ENCODE data around the gene C20orf144.

Gene C20orf144

DNA sequence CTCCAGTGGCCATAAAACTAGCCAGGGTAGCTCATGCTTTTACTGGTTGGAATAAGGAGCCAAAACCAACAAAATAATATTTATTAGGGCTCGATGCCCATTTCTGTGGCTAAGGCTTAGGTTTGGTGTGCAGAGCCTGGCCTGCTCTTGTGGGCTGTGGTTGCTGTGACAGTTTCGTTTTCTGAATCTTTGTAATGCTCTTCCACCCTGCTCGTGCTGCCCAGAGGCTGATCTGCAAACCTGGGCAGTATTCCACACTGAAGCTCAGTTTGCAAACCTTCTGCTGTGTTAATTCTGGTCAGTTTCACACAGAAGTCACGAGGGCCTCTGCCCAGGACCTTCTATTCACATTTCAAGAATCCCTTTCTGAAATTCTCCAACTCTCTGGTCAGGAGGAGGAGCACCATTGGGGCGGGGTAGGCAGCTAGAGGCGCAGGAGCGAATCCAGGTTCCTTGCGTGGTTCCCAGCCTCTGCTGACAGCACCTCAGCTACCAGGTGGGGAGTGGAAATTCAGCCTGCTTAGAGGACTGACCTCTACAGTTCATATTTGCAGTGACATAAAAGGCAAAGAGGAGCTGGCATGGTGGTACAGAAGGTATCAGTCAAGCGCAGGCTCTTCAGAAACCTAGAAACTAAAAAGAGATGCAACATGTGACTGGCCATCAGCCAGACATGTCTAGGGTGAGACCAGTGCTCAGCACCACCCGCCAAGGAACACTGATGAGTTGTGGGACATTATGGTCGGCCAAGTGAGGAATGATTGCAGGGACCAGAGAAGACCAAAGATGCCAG lies 14.3 kb upstream of the C20orf144 start:
- H3K36me3 ChIP-seq: peaks cover 25 to 51% (median 32%) of the 10 kb centered on the region in 11 experiments
- TF ChIP-seq Cebpa-rat (IDR thresholded peaks at IDR 0.05): no peak
- peaks cover 0 to 39% (median 12%) of the 10 kb centered on the region in 11 experiments; a peak in 9 of 22 replicates for H4K20me1 ChIP-seq
- H3K4me2 ChIP-seq: peak overlapping the region in 8 of 11 experiments; percentile 33 to 52 (median 38); a peak in 16 of 22 replicates
- no peak overlapping the region for H3K4me3 ChIP-seq
- H3K9ac ChIP-seq: no peak overlapping the region
- H3K27me3 ChIP-seq: no peaks in the 10 kb centered on the region
- H3K27ac ChIP-seq: no peak overlapping the region
- no peaks in the 10 kb centered on the region for H3K9me3 ChIP-seq (replicated peaks in 1 of 11)
- H3K4me1 ChIP-seq: peaks cover 0 to 26% (median 20%) of the 10 kb centered on the region in 10 experiments; a peak in 15 of 20 replicates

DNA sequence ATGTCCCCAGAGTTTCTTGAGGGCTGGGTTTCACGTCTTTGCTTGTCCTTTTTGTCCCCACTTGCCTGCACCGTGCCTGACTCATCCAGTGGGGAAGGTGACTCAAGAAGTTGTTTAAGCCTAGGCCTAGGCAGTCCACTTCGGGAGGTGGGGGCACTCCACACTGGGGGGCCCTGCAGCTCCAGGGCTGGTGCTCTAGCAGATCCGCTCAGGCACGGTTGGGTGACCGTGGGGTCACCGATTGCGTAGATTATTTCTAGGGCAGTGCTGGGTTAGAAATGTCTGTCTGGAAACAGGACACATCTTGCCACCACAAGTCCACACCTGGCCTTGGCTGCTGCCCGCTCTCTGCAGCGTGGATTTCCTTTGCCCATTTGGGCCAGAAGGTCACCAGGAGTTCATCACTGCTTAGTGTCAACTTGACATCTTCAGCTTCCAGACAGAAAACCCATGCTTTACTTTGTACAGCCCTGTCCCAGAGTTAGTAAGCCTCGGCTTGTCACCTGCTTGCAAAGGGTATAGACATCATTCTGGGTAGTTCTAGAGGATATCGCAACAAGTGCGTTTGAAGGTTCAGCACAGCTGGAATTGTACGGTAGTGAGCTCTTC lies 13.6 kb upstream of the C20orf144 start:
- Histone ChIP-seq H3K4me2 (peak overlapping the region in 8 of 11 experiments; percentile 33 to 52 (median 38); a peak in 16 of 22 replicates), H3K4me3 (no peak overlapping the region), H4K20me1 (peaks cover 0 to 45% (median 12%) of the 10 kb centered on the region in 11 experiments; a peak in 9 of 22 replicates), H3K9me3 (replicated peaks in 1 of 11) (no peaks in the 10 kb centered on the region), H3K27me3 (no peaks in the 10 kb centered on the region), H3K27ac (no peak overlapping the region), H3K9ac (no peak overlapping the region), H3K4me1 (peaks cover 4 to 26% (median 20%) of the 10 kb centered on the region in 10 experiments; a peak in 17 of 20 replicates), H3K36me3 (peaks cover 20 to 45% (median 26%) of the 10 kb centered on the region in 11 experiments)
- no peak for TF ChIP-seq Cebpa-rat (IDR thresholded peaks at IDR 0.05)

DNA sequence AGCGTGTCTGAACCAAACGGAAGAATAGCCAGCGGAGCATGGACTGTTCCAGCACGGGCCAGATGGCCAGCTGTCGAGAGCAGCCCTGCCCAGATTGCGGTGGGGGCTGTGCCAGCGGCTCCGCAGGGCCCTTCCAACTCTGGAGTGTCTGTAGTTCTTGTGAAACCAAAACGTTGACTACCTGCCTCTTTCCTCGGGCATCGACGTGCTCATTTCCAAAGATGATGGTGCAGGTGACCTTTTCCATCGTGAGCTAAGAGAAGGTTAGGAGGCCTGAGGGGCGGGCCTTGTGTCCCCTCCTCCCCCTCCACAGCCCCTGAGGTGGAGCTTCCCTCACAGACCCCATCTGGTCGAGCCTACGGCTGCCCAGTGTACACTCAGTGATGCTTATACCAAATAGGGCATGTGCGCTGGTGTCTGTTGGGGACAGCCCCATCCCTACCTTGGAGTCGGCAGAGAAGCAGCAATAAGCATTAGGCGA lies 12.9 kb upstream of the C20orf144 start:
- no peaks in the 10 kb centered on the region for H3K27me3 ChIP-seq
- H3K9me3 ChIP-seq (replicated peaks in 1 of 11): no peaks in the 10 kb centered on the region
- TF ChIP-seq Cebpa-rat (IDR thresholded peaks at IDR 0.05): no peak
- peak overlapping the region in 4 of 11 experiments; percentile 33 to 52 (median 34); a peak in 4 of 22 replicates for H3K4me2 ChIP-seq
- H3K4me3 ChIP-seq: no peak overlapping the region
- H3K9ac ChIP-seq: no peak overlapping the region
- H3K27ac ChIP-seq: no peak overlapping the region
- peaks cover 6 to 26% (median 20%) of the 10 kb centered on the region in 10 experiments; a peak in 17 of 20 replicates for H3K4me1 ChIP-seq
- H4K20me1 ChIP-seq: peaks cover 0 to 50% (median 12%) of the 10 kb centered on the region in 11 experiments; a peak in 9 of 22 replicates
- peaks cover 16 to 40% (median 22%) of the 10 kb centered on the region in 11 experiments for H3K36me3 ChIP-seq

DNA sequence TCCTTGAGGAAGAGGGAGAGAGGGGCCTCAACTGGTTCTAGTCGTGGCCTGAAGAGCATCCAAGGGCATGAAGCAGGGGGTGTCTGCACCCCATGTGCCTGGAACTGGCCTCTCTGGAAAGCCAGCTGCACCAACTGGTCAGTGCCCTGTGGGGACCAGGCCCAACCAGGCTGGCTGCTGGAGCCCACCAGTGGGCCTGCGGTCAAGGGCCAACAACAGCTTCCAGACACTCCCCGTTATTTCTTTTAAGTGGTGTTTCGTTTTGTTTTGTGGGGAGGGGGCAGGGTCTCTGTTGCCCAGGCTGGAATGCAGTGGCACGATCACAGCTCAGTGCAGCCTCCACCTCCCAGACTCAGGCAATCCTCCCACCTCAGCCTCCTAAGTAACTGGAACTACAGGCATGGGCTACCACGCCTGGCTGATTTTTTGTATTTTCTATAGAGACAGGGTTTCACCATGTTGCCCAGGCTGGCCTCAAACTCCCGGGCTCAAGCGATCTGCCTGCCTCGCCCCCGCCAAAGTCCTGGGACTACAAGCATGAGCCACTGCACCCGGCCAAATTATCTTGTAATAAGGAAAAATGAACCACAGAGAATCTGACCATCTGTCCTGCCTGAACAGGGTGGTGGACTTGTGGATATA lies 11.9 kb upstream of the C20orf144 start:
- peaks cover 0 to 45% (median 7%) of the 10 kb centered on the region in 11 experiments; a peak in 9 of 22 replicates for H4K20me1 ChIP-seq
- H3K4me2 ChIP-seq: no peak overlapping the region
- peaks cover 6 to 26% (median 20%) of the 10 kb centered on the region in 10 experiments; a peak in 17 of 20 replicates for H3K4me1 ChIP-seq
- H3K36me3 ChIP-seq: peaks cover 6 to 30% (median 12%) of the 10 kb centered on the region in 11 experiments
- no peak overlapping the region for H3K9ac ChIP-seq
- no peak overlapping the region for H3K4me3 ChIP-seq
- no peaks in the 10 kb centered on the region for H3K9me3 ChIP-seq (replicated peaks in 1 of 11)
- no peak for TF ChIP-seq Cebpa-rat (IDR thresholded peaks at IDR 0.05)
- H3K27me3 ChIP-seq: no peaks in the 10 kb centered on the region
- H3K27ac ChIP-seq: no peak overlapping the region

DNA sequence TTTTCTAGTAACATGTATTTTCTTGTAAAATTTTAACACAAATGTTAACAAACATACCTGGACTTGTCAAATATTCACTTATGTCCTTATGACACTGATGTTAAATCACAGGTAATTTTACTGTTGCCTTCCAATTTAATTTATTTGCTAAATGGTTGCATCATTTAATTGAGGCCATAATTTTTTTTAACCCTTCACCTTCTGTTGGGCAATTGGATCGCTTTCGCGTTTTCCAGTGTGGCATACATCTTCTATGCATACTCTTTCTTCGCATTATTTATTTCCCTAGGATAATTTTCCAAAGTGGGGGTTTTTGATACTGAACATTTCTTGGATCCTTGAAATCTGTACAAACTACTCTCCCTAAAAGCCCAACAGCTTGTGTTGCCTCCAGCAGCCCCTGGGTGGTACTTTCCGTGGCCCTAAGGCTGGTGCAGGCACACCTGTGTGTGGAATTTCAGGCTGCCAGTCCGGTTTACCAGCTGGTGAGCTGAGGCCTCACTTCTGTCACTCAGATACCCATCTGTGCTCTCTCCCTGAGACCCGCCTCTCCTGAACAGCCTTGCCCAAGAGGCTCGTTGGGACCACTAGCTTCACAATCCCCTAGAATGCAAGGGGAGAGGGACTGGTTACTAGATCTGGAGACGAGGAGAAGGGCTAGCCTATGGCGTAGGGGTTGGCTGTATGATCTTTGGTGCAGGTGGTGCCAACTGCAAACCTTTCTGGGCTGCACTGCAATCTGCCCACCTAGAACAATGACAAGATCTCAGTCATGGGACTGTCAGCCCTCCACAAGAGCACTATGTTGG lies 11.2 kb upstream of the C20orf144 start:
- Histone ChIP-seq H3K4me3 (no peak overlapping the region), H3K4me1 (peaks cover 6 to 26% (median 20%) of the 10 kb centered on the region in 10 experiments; a peak in 17 of 20 replicates), H3K9ac (no peak overlapping the region), H3K27ac (no peak overlapping the region), H3K4me2 (no peak overlapping the region), H3K36me3 (peaks cover 0 to 22% (median 5%) of the 10 kb centered on the region in 11 experiments; a peak in 13 of 22 replicates), H3K9me3 (replicated peaks in 1 of 11) (no peaks in the 10 kb centered on the region), H4K20me1 (peaks cover 0 to 45% (median 7%) of the 10 kb centered on the region in 11 experiments; a peak in 9 of 22 replicates), H3K27me3 (no peaks in the 10 kb centered on the region)
- no peak for TF ChIP-seq Cebpa-rat (IDR thresholded peaks at IDR 0.05)

DNA sequence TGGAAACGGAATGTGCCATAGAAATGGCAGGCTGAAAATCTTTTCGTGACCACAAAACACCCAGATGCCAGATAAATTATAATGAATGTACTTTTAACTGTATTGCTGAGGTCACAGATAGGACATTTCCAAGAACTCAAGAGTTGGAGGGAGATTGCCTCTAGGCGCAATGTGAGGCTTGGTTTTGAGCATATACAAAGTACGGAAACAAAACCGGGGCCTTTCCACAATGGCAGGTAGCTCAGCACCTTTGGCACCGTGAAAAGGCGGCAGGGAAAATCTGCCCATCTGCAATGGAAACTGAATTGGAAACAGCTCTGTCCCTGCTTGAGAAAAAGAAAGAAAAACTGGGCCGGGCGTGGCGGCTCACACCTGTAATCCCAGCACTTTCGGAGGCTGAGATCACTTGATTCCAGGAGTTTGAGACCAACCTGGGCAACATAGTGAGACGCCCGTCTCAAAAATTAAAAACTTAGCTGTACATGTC lies 10.5 kb upstream of the C20orf144 start:
- peaks cover 6 to 26% (median 20%) of the 10 kb centered on the region in 10 experiments; a peak in 17 of 20 replicates for H3K4me1 ChIP-seq
- TF ChIP-seq Cebpa-rat (IDR thresholded peaks at IDR 0.05): no peak
- no peak overlapping the region for H3K4me2 ChIP-seq
- peaks cover 0 to 16% (median 2%) of the 10 kb centered on the region in 11 experiments; a peak in 7 of 22 replicates for H3K36me3 ChIP-seq
- no peak overlapping the region for H3K27ac ChIP-seq
- H4K20me1 ChIP-seq: peaks cover 0 to 45% (median 7%) of the 10 kb centered on the region in 11 experiments; a peak in 9 of 22 replicates
- no peak overlapping the region for H3K9ac ChIP-seq
- H3K27me3 ChIP-seq: no peaks in the 10 kb centered on the region
- no peak overlapping the region for H3K4me3 ChIP-seq
- no peaks in the 10 kb centered on the region for H3K9me3 ChIP-seq (replicated peaks in 1 of 11)

DNA sequence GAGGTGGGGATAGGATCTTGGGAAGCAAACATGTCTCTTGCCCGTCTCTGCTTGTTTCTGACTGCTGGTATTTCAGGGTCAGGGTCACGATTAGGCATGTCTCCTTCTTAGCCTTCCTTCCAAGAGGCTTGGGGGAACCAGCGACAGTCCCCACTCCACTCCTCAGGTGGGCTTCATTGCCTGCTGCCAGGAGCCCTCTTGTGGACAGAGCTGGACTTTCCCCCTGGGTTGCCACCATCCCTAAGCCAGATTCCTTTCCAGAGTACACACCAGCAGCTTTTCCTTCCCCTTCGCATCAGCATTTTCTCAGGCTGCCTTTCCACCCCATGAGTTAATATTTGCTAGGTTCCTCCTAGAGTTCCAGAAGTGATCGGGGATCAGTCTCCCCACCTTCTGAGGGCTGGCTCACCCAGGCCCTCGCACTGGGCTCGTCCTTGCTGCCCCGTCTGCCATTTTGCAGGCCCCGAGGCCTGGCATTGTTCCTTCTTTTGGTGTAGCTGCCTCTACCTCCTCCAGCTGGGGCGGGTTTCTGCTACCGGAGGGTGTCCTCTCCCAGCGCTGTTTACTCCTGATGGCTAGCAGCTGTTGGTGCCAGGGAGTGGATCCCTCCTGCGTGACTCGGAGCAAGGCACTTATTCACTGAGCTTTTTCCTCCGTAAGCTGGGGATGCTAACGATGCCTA lies 8.8 kb upstream of the C20orf144 start:
- Histone ChIP-seq H3K4me1 (peaks cover 4 to 13% (median 8%) of the 10 kb centered on the region in 10 experiments; a peak in 16 of 20 replicates), H3K27ac (no peak overlapping the region), H3K9me3 (replicated peaks in 1 of 11) (no peaks in the 10 kb centered on the region), H3K9ac (no peak overlapping the region), H4K20me1 (peaks cover 0 to 50% (median 2%) of the 10 kb centered on the region in 11 experiments; a peak in 8 of 22 replicates), H3K27me3 (no peaks in the 10 kb centered on the region), H3K4me3 (no peak overlapping the region), H3K36me3 (peaks cover 0 to 18% (median 4%) of the 10 kb centered on the region in 11 experiments; a peak in 10 of 22 replicates), H3K4me2 (peak overlapping the region in 1 of 11 experiments; percentile 20; a peak in 1 of 22 replicates)
- TF ChIP-seq Cebpa-rat (IDR thresholded peaks at IDR 0.05): no peak

All from BLaER1 treated with 17β-estradiol and CSF1 and Interleukin-3, amounts not matched to agents 10 nM and 100 nM (cell line).